GM23248 (cell line): Measurements from ENCODE around the gene RASSF5. TPM values are rescaled to one million over a fixed set of nuclear protein-coding genes. Genes with fewer than 3 reads are reported as not detected.

Source experiments
- DNase-seq: peaks from one replicate; pipeline ENCODE4 v3.0.0-alpha.2; 2015
- H2AFZ ChIP-seq: fragments of 200-600 bp; sonication (generic); 2 replicates; pipeline ENCODE4 v1.6.1; 2016; ENCODE audit warnings: antibody characterized with exemption
- H3F3A ChIP-seq: fragments of 200-600 bp; sonication (generic); 2 replicates; pipeline ENCODE4 v1.6.1; 2016; ENCODE audit warnings: mild to moderate bottlenecking, antibody characterized with exemption, mixed run types; ENCODE audit not compliant: insufficient read depth
- H3K27ac ChIP-seq: fragments of 200-600 bp; sonication (generic); 2 replicates; pipeline ENCODE4 v1.5.1; 2016; ENCODE audit warnings: mild to moderate bottlenecking
- H3K27me3 ChIP-seq: fragments of 200-600 bp; sonication (generic); replicated peaks from 2 replicates; pipeline ENCODE4 v1.6.1; 2016; ENCODE audit warnings: mild to moderate bottlenecking; ENCODE audit not compliant: insufficient read depth
- H3K36me3 ChIP-seq: fragments of 200-600 bp; sonication (generic); 2 replicates; pipeline ENCODE4 v1.6.1; 2016; ENCODE audit warnings: low read depth, mild to moderate bottlenecking
- H3K4me1 ChIP-seq: fragments of 200-600 bp; sonication (generic); 2 replicates; pipeline ENCODE4 v1.6.1; 2016; ENCODE audit warnings: mild to moderate bottlenecking; ENCODE audit not compliant: insufficient read depth
- H3K4me2 ChIP-seq: fragments of 200-600 bp; sonication (generic); one replicate; pipeline ENCODE4 v1.6.1; 2016; ENCODE audit warnings: mild to moderate bottlenecking; ENCODE audit not compliant: unreplicated experiment
- H3K4me3 ChIP-seq: fragments of 200-600 bp; sonication (generic); 2 replicates; pipeline ENCODE4 v1.5.1; 2016; ENCODE audit warnings: mild to moderate bottlenecking
- H3K79me2 ChIP-seq: fragments of 200-600 bp; sonication (generic); 2 replicates; pipeline ENCODE4 v1.6.1; 2016; ENCODE audit warnings: mild to moderate bottlenecking; ENCODE audit not compliant: insufficient read depth
- H3K9ac ChIP-seq: fragments of 200-600 bp; sonication (generic); 2 replicates; pipeline ENCODE4 v1.6.1; 2016; ENCODE audit warnings: mild to moderate bottlenecking
- H3K9me2 ChIP-seq: fragments of 200-600 bp; sonication (generic); 2 replicates; pipeline ENCODE4 v1.6.1; 2016; ENCODE audit warnings: mixed run types, mild to moderate bottlenecking, moderate library complexity; ENCODE audit not compliant: insufficient read depth
- H3K9me3 ChIP-seq: fragments of 200-600 bp; sonication (generic); one replicate; pipeline ENCODE4 v1.6.1; 2017; ENCODE audit warnings: low read depth
- H4K20me1 ChIP-seq: fragments of 200-600 bp; sonication (generic); 2 replicates; pipeline ENCODE4 v1.6.0; 2016; ENCODE audit not compliant: insufficient read depth
- EZH2 ChIP-seq: fragments of 200-600 bp; sonication (generic); IDR thresholded peaks from 2 replicates; pipeline ENCODE4 v1.6.1; 2018; ENCODE audit warnings: antibody characterized with exemption, mild to moderate bottlenecking; ENCODE audit not compliant: insufficient read depth, poor library complexity, severe bottlenecking
- EZH2phosphoT487 ChIP-seq: fragments of 200-600 bp; sonication (generic); IDR thresholded peaks from 2 replicates; pipeline ENCODE4 v1.6.1; 2018; ENCODE audit warnings: antibody characterized with exemption, moderate library complexity, mild to moderate bottlenecking, low read depth; ENCODE audit not compliant: insufficient read depth
- WGBS, 2 experiments: methylation state at CpG; one replicate each; pipeline ENCODE4 v1.1.6; 2015 to 2017; ENCODE audit warnings: low lambda C conversion rate in 2 of 2, low coverage in 1 of 2; ENCODE audit errors: missing lambda C conversion rate in 2 of 2; 5-methylcytosine and 5-hydroxymethylcytosine counted together
- in situ Hi-C: fragments of 300-500 bp; cut with MboI; formaldehyde crosslinking; loops from 2 replicates; pipeline ENCODE4 v1.15.0; 2020
- polyA plus RNA-seq: library from polyadenylated mRNA; unstranded; fragments of >200 nt; fragmentation: Nextera tagmentation; extraction: Ambion mirVana; gene quantifications from 2 replicates; pipeline ENCODE4 v1.2.1, GENCODE V29; 2016
- total RNA-seq: library from RNA; depleted of rRNA; stranded (reverse); fragments of >200 nt; shearing (Covaris generic); gene quantifications from 2 replicates; pipeline ENCODE4 v1.2.3, GENCODE V29; 2014

RASSF5 gene
- total and polyA plus RNA-seq, 2 experiments from 2014 or later: 0.22 to 0.48 TPM

DNA sequence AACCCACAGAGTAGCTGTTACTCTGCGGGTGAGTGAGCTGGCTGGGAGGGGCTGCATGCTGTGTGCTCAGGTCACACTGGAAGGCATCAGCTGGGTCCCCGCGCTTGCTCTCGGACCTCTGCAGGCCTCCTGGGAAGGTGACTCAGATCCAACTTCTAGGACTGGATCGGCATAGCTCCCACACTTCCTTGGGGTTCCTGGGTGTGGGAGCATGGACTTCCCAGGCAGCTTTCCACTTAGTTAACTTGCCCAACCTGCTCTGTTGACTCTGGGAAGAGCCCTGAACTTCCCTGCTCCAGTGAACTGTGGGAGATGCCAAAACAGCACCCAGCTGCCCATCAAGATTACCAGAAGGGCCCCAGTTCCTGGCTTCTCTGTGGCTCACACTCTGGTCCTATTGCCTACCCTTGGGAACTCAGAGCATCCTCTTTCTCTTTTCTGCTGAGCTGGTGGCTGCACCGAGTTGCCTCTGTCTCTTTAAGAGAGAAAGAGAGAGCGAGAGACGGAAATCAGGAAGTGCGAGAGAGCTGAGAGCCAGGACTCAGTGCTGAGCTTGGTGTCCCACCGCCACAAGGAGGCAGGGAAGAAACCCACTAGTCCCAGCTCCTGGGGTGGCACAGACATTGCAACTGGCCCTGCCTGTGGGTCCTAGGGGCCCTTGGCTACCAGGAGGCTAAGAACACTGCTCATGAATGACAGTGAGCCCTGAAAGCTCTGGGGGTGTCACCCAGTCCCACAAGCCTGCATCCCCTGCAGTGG, 37.2 kb upstream of the RASSF5 start, which contains the start of gene IKBKE:
Gene IKBKE (plus strand): TSS at position 544 of the 759 bp plus-strand sequence. CDS start 2,752 bp downstream, outside the sequence.
- H3K9ac ChIP-seq: peak within 1 kb of the TSS; percentile 82
- peak; percentile 85 for DNase-seq
- 1 to 3% methylated on average over 10 of the region's 10 CpGs for WGBS, 2 experiments
- H3F3A ChIP-seq: peaks cover 29% of the 10 kb centered on the region
- no peaks in the 10 kb centered on the region for H3K79me2 ChIP-seq
- no peaks in the 10 kb centered on the region for H3K27me3 ChIP-seq
- H3K9me2 ChIP-seq: no peaks in the 10 kb centered on the region
- TF ChIP-seq EZH2phosphoT487 (no peak), EZH2 (no peak)
- H3K4me1 ChIP-seq: peaks cover 31% of the 10 kb centered on the region
- peak within 1 kb of the TSS; percentile 86 for H2AFZ ChIP-seq
- no peaks in the 10 kb centered on the region for H4K20me1 ChIP-seq
- H3K4me2 ChIP-seq: peak within 1 kb of the TSS; percentile 97
- no peaks in the 10 kb centered on the region for H3K9me3 ChIP-seq
- H3K27ac ChIP-seq: peak within 1 kb of the TSS; percentile 75
- peak within 1 kb of the TSS; percentile 92 for H3K4me3 ChIP-seq
- H3K36me3 ChIP-seq: peaks cover 2% of the 10 kb centered on the region; the same call in 1 of the 2 replicates
- in situ Hi-C loops: no loop called here

DNA sequence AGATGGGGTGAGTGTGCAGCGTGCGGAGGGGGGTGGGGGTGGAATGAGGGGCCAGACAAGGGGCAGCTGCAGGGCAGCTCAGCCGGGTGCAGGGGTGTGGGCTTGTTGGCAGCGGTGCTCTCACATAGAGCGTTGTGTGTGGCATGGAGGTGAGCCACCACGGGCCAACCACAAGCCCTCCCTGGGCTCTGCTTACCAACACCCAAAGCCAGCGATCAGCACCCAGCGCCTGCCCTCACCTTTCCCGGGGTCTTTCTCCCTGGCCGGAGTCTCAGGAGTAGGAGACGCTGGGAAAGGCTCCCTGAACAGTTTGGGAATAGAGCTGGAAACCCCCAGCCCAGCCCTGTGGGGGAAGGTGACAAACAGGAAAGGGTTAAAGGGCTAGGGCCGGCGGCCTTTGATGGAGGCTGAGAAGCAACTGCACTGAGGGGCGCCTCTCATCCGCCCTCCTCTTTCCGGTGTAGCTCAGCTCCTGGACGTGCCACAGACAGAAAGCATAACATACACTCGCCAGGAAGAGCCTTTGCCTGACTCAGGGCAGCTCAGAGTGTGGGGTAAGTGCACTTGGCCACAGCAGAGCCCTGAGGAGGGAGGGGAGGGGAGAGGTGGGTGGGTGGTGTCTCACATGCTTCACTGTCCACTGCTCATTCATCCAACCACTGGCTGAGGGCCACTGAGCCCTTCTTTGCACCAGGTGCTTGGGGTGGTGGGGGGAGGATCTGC, 36.5 kb upstream of the RASSF5 start:
- in situ Hi-C loops: no loop called here
- Histone ChIP-seq H3K9me2 (no peaks in the 10 kb centered on the region), H3K27ac (peak overlapping the region; percentile 75), H3K4me2 (peak overlapping the region; percentile 97), H3K9me3 (no peaks in the 10 kb centered on the region), H4K20me1 (no peaks in the 10 kb centered on the region), H3K4me1 (peaks cover 29% of the 10 kb centered on the region), H3K79me2 (no peaks in the 10 kb centered on the region), H3F3A (peaks cover 21% of the 10 kb centered on the region), H3K4me3 (peak overlapping the region; percentile 92), H3K27me3 (no peaks in the 10 kb centered on the region), H3K9ac (peak overlapping the region; percentile 82), H3K36me3 (peaks cover 3% of the 10 kb centered on the region; the same call in 1 of the 2 replicates), H2AFZ (peak overlapping the region; percentile 86)
- 1 to 2% methylated on average over 16 to 18 of the region's 18 CpGs for WGBS, 2 experiments
- DNase-seq: peak; percentile 90
- TF ChIP-seq EZH2 (no peak), EZH2phosphoT487 (no peak)

DNA sequence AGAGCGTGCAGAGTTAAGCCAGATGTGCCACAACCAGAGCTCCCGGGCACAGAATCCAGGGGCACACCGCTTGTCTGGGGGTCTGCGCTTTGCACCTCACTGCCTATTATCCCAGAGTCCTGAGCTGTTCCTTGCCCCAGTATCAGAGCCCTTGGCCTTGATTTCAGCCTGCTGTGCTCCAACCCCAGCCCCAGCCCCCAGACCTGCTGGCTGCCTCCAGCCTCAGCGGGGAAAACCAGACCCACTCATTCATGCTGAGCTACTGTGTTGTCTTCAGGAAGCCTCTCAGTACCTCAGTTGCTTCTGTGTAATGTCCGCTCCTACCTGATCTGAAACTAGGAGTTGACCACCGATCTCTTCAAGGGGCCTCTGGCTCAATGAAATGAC, 35.9 kb upstream of the RASSF5 start:
- in situ Hi-C loops: no loop called here
- peaks cover 3% of the 10 kb centered on the region; the same call in 1 of the 2 replicates for H3K36me3 ChIP-seq
- H3F3A ChIP-seq: peaks cover 20% of the 10 kb centered on the region
- DNase-seq: no peak
- H2AFZ ChIP-seq: no peak overlapping the region
- H3K27me3 ChIP-seq: no peaks in the 10 kb centered on the region
- no peaks in the 10 kb centered on the region for H3K79me2 ChIP-seq
- H4K20me1 ChIP-seq: no peaks in the 10 kb centered on the region
- peak overlapping the region; percentile 82; the same call in 1 of the 2 replicates for H3K9ac ChIP-seq
- H3K9me2 ChIP-seq: no peaks in the 10 kb centered on the region
- no peaks in the 10 kb centered on the region for H3K9me3 ChIP-seq
- H3K27ac ChIP-seq: peak overlapping the region; percentile 21
- peaks cover 29% of the 10 kb centered on the region for H3K4me1 ChIP-seq
- peak overlapping the region; percentile 97 for H3K4me2 ChIP-seq
- no peak for TF ChIP-seq EZH2
- TF ChIP-seq EZH2phosphoT487: no peak
- WGBS, 2 experiments: 50 to 59% methylated on average over 7 of the region's 7 CpGs
- H3K4me3 ChIP-seq: peak overlapping the region; percentile 92

DNA sequence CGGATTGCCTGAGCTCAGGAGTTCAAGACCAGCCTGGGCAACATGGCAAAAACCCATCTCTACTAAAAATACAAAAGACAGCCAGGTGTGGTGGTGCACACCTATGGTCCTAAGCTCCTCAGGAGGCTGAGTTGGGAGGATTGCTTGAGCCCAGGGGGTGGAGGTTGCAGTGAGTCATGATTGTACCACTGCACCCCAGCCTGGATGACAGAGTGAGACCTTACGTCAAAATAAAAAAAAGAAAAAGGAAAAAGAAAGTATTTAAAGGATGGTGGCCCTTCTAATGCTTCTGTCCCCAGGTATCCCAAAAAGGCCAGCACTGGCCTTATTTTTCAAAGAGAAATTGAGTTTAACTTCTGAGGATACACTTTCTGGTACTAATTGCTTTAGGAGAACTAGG, 35.3 kb upstream of the RASSF5 start:
- H3K9me3 ChIP-seq: no peaks in the 10 kb centered on the region
- H3F3A ChIP-seq: peaks cover 20% of the 10 kb centered on the region
- WGBS, 2 experiments: 80 to 96% methylated on average over 2 of the region's 2 CpGs
- no peak overlapping the region; the same call in 1 of the 2 replicates for H3K27ac ChIP-seq
- H3K79me2 ChIP-seq: no peaks in the 10 kb centered on the region
- H3K4me2 ChIP-seq: peak overlapping the region; percentile 97
- TF ChIP-seq EZH2phosphoT487 (no peak), EZH2 (no peak)
- H3K36me3 ChIP-seq: peaks cover 3% of the 10 kb centered on the region; the same call in 1 of the 2 replicates
- no peak for DNase-seq
- in situ Hi-C loops: no loop called here
- H3K27me3 ChIP-seq: no peaks in the 10 kb centered on the region
- H3K9me2 ChIP-seq: no peaks in the 10 kb centered on the region
- no peak overlapping the region for H2AFZ ChIP-seq
- peak overlapping the region; percentile 82; the same call in 1 of the 2 replicates for H3K9ac ChIP-seq
- no peaks in the 10 kb centered on the region for H4K20me1 ChIP-seq
- H3K4me1 ChIP-seq: peaks cover 29% of the 10 kb centered on the region
- peak overlapping the region; percentile 37 for H3K4me3 ChIP-seq
